LNCaP clone FGC (cell line): ENCODE results near the gene SEMA3G.

ENCODE experiments used
- DNase-seq: peaks from one replicate; pipeline ENCODE4 v3.0.0-alpha.2; 2011; ENCODE audit warnings: low read depth
- H3K4me3 ChIP-seq: 2 replicates; pipeline ENCODE4 v1.5.1; 2011; ENCODE audit warnings: mild to moderate bottlenecking, low read depth, low read length, control low read depth
- TF ChIP-seq, protein P1 (sequence below): IDR thresholded peaks from 2 replicates; pipeline ENCODE4 v1.5.1; 2012; ENCODE audit warnings: mild to moderate bottlenecking; ENCODE audit not compliant: control insufficient read depth, insufficient read depth; ENCODE audit errors: extremely low read depth

Gene SEMA3G

DNA sequence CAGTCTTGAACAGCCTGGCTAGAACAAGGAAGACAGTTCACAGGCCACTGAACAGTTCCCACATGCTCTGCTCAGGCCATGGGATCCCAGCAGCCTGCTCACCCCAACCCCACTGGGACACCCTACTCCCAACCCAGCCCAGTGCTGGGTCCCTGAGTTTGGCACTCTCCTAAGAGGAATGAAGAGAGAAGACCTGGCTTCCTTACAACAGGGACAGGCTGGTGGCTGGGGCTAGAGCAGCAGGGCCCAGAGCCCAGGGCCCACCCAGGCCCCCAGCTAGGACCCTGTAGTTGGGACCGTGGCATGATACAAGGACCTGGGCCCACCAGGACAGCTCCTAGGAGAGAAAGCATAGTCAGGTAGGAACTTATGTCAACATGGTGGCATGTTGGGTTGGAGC is 43.4 kb downstream of the SEMA3G start:
- TF ChIP-seq, protein P1, sequence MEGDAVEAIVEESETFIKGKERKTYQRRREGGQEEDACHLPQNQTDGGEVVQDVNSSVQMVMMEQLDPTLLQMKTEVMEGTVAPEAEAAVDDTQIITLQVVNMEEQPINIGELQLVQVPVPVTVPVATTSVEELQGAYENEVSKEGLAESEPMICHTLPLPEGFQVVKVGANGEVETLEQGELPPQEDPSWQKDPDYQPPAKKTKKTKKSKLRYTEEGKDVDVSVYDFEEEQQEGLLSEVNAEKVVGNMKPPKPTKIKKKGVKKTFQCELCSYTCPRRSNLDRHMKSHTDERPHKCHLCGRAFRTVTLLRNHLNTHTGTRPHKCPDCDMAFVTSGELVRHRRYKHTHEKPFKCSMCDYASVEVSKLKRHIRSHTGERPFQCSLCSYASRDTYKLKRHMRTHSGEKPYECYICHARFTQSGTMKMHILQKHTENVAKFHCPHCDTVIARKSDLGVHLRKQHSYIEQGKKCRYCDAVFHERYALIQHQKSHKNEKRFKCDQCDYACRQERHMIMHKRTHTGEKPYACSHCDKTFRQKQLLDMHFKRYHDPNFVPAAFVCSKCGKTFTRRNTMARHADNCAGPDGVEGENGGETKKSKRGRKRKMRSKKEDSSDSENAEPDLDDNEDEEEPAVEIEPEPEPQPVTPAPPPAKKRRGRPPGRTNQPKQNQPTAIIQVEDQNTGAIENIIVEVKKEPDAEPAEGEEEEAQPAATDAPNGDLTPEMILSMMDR, result no peak
- no peak for DNase-seq
- H3K4me3 ChIP-seq, result no peak overlapping the region

DNA sequence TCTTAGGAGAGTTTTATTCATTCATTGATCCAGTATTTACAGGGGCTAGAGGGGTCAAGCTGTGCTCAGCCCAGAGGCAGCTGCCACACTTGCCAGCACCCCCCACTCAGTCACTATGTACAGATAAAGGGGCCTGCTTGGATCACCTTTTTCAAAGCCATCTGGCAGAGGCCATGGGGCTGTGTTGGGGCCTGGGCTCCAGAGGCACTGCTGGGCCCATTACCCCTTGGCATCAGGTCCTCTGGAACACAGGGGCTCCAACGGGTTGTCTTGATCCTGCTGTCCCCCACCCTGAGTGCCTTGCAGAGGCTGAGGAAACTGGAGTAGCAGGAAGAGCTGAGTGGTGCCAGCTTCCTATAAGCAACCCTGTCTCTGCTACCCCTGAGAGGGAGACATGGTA is 43.9 kb downstream of the SEMA3G start:
- TF ChIP-seq, protein P1, result no peak
- H3K4me3 ChIP-seq, result no peak overlapping the region
- DNase-seq, result no peak

DNA sequence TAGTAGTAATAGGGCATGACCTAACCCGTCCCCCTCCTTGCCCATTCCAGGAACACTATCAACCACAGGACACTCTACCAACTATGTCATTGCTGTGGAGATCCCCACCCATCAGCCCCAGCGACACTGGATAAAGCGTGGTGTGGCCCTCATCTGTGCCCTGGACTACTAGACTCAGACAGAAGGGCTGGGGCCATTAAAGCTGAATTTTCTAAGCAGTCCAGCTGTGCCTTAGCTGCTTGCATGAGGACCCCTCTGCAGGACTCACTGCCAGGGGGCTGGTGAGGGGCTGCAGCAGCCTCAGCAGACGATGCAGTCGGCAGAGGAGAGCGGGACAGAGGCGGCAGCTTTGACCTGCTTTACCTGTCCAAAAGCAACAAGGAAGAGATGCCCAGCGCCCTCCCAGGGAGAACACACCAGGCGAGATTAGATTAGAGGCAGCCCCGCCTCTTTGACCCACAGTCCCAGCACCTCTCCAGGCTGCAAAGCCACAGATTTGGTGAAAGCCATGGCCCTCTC is 44.6 kb downstream of the SEMA3G start:
- DNase-seq, result no peak
- no peak overlapping the region for H3K4me3 ChIP-seq
- TF ChIP-seq, protein P1, result no peak

DNA sequence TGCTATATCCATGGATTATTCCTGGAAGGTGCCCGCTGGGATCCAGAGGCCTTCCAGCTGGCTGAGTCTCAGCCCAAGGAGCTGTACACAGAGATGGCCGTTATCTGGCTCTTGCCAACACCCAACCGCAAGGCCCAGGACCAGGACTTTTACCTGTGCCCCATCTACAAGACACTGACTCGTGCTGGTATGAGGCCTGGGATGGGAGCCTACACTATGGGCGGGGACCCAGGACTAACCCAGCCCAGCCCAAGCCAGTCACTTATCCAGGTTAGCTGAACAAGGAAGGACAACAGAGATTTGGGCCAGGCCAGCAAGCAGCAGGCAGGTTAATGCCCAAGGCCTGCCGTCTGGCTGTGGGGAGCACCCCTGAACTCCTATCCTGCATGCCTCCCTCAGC is 45.3 kb downstream of the SEMA3G start:
- TF ChIP-seq, protein P1, result no peak
- no peak for DNase-seq
- no peak overlapping the region for H3K4me3 ChIP-seq

DNA sequence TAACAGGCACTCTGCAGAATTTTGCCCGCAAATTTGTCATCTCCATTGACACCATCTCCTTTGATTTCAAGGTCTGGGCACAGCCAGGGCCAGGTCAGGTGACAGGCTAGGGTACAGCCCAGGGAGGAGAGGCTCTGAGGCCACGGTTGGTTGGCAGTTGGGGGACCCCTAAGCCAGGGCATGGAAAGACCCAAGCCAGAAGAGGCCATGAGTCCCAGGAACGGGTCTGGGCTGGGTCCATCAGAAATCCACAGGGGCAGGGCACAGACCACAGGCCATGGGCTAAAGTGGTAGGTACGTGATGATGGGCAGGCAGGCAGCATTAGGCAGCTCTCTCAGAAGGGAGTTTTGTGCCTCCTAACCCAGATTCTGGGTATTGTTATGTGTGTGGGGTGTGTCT is 45.8 kb downstream of the SEMA3G start:
- no peak for DNase-seq
- TF ChIP-seq, protein P1, result no peak
- no peak overlapping the region for H3K4me3 ChIP-seq

DNA sequence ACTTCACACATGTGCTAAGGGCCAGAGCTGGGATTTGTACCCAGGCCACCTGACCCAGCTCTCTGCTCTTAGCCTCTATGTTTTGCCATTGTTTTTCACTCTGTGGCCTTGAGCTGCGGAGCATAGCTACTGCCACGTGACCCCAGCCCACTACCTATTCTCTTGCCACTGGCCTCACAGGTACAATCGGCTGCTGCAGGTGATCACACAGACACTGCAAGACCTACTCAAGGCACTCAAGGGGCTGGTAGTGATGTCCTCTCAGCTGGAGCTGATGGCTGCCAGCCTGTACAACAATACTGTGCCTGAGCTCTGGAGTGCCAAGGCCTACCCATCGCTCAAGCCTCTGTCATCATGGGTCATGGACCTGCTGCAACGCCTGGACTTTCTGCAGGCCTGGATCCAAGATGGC is 46.2 kb downstream of the SEMA3G start:
- TF ChIP-seq, protein P1, result no peak
- DNase-seq, result no peak
- no peak overlapping the region for H3K4me3 ChIP-seq

DNA sequence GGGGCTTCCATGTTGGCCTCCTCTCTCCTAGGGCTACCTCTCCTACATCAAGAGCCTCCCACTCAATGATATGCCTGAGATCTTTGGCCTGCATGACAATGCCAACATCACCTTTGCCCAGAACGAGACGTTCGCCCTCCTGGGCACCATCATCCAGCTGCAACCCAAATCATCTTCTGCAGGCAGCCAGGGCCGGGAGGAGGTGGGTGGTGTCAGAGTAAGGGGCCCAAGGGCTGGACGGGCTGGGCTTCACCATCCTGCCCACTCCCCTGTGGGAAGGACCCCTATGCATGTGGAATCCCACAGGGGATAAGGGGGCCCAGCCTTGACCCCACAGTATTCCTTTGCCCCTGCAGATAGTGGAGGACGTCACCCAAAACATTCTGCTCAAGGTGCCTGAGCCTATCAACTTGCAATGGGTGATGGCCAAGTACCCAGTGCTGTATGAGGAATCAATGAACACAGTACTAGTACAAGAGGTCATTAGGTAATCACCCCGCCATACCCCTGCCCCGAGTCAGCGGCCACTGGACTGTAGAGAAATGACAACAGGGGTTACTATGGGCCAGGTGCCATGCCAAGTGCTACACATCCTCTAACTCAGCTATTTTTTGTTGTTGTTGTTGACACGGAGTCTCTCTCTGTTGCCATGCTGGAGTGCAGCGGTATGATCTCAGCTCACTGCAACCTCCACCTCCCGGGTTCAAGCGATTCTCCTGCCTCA is 47.1 kb downstream of the SEMA3G start:
- H3K4me3 ChIP-seq, result no peak overlapping the region
- DNase-seq, result no peak
- TF ChIP-seq, protein P1, result no peak
